ENCODE measurements around the gene REEP1.
"Not testable (repeated sequence)": the region's sequence is repeated elsewhere in the genome, so short reads cannot be mapped to it uniquely, and the experiment has no call there.

REEP1 gene

DNA sequence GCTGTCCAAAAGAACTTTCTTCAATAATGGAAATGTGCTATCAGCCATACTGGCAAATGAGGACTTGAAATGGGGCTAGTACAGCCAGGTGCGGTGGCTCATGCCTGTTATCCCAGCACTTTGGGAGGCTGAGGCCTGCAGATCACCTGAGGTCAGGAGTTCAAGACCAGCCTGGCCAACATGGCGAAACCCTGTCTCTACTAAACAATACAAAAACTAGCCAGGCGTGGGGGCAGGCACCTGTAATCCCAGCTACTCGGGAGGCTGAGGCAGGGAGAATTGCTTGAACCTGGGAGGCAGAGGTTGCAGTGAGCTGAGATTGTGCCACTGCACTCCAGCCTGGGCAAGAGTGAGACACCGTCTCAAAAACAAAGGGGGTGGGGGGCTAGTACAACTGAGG lies 92.6 kb downstream of the REEP1 start:
- DNase-seq (ENCODE audit: low read depth, low spot score): not testable (repeated sequence)

DNA sequence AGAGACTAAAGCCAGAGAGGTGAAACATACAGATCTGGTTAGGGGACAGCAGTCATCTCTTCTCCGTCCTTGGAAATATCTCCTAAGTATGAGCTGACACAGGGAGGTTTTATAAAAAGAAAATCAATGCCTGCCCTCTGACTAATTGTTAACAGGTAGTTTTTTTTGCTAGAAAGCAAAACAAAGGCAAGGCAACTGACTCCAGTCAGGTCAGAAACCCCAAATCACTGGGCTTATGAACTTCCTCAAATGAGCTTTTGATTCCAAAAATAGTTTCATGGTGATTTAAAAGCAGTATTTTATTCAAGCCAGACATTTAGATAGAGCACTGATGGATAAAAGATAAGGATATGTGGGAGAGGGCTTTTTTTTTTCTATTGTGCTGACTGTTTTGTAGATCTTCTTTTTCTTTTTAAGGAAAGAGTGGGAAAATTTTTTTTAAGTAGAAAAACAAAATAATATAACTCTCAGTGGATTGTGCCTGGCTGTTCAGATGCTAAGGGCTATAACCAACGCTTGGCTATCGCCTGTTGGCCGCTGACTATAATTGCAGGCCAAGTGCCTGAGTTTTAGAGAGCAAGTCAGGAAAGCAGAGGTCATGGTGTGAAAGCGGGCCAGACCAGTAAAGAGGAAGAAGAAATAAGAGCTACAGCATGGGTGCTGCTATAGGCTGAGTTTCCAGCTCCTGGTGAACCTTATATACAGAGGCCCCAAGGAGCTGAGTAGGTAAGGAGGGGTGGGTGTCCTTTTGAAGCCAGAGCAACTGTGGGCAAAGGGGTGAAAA lies 93.3 kb downstream of the REEP1 start:
- no peak for DNase-seq (ENCODE audit: low read depth, low spot score)

DNA sequence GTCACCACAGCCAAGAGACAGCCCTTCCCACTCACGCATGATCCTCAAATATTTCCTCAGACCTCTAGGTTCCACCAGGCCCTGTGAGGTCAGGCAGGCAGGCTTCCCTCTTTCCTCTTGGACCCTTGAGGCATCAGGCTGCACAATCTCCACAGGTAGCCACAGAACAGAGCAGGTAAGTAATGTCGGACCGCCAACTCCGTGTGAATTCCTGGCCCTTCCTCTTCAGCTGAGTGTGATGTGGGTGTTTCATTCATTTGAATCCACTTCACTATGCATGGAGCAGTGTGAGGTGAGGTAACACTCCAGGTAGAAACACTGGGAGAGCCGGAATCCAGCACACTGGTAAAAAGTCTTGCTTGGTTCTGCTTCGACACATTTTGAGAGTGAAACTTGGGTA lies 94.2 kb downstream of the REEP1 start:
- DNase-seq (ENCODE audit: low read depth, low spot score): no peak

DNA sequence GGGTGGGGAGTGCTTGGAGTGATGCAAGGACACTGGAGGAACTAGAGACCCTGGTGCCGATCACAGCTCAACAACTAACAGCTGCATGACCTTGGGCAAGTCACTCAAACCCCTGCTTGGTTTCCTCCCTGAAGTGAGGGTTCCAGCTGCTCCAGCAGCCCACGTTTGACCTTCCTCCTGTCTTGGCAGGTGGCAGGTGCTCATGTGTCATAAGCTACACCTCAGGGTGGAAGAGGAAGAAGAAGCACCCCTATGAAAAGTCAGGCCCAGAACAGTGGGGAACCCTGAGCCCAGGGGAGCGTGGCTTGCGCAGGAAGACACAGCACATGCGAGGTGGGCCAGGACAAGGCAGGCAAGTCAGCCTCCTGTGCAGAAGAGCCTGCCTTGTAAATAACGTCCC lies 95.8 kb downstream of the REEP1 start:
- no peak for DNase-seq (ENCODE audit: low read depth, low spot score)

DNA sequence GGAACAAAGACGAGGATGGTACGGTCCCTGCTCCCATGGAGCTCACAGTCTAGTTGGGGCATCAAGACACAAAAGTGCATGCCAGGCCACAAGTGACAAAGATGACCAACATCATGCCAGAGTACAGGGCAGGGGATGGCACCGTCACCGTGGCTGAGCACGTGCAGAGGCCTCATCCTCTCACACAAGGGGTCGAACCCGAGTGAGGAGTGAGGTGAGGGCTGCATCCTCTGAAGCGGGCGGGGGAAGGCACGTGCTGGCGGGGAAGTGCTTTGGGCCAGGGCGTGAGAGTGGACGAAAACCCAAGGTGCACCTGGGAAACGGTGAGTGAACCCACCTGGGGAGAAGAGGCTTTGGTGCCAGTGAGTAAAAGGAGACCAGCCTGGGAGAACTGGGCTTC lies 97.2 kb downstream of the REEP1 start:
- no peak for DNase-seq (ENCODE audit: low read depth, low spot score)

DNA sequence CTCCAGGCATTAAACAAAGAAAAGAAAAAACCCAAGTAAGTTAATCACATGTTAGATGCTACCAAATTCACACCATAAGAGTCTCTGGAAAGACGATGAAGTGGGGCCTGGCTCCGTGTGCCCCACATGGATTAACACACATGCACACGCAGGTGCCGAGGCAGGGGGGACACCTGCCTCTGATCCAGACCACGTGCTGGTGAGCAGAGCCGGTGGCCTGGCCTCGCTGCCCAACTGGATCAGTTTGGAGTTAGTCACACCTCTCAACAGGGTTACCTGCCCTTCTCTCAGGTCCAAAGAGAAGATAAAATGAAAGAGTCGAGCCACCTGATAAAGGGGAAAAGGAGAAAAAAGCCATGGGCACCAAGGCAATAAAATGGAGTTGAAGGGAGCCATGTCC lies 97.7 kb downstream of the REEP1 start:
- DNase-seq (ENCODE audit: low read depth, low spot score): no peak

DNA sequence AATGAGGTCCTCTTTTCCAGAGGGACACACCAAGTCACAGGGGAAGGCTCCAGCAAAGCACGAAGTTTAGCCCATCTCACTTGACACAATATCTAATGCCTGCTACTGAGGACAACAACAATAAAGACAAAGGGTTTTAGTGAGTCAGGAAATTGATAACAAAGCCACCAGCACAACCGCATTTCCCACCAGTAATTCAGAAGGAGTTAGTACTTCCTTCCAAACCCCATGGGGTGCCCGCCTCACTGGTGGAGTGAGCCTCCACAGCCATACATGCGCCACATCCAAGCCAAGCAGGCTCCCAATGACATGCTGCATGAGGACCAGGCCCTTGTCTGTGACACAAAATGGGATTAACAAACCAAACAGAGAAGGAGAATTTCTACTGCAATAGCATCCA lies 98.1 kb downstream of the REEP1 start:
- DNase-seq (ENCODE audit: low read depth, low spot score): no peak

DNA sequence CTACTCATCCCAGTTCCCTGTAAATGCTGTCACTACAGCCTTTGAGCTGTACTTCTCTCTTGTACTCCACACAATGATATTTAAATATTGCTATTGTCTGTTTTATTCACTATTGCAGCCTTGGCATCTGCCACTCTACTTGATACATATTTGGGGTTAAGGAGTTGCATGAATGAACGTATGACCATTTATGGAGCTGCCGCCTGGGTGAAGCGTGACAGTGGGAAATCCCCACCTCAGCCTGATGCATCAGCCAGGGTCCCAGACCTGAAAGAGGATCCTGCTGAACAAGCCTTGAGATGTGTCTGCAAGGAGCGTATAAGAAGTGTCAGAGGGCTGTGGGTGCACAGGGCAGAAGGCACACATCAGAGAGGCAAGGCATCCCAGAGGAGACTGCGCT lies 99.1 kb downstream of the REEP1 start:
- no peak for DNase-seq (ENCODE audit: low read depth, low spot score)

DNA sequence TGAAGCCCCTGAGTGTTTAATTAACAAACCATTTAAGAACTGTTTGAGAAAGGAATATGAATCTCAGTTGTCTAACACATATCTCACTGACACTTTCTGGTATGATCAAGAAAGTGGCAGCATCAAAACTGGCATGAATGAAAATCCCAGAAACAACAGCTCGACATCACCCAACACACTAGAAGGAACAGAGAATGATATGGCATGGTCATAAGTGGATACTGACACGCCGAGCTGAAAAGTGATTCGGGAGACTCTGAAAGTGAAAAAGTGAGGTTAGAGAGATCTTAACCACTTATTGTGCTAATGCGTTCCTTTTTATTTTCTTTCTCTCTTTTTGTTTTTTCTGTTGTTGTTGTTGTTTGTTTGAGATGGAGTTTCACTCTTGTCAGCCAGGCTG lies 100.3 kb downstream of the REEP1 start:
- DNase-seq (ENCODE audit: low read depth, low spot score): no peak

DNA sequence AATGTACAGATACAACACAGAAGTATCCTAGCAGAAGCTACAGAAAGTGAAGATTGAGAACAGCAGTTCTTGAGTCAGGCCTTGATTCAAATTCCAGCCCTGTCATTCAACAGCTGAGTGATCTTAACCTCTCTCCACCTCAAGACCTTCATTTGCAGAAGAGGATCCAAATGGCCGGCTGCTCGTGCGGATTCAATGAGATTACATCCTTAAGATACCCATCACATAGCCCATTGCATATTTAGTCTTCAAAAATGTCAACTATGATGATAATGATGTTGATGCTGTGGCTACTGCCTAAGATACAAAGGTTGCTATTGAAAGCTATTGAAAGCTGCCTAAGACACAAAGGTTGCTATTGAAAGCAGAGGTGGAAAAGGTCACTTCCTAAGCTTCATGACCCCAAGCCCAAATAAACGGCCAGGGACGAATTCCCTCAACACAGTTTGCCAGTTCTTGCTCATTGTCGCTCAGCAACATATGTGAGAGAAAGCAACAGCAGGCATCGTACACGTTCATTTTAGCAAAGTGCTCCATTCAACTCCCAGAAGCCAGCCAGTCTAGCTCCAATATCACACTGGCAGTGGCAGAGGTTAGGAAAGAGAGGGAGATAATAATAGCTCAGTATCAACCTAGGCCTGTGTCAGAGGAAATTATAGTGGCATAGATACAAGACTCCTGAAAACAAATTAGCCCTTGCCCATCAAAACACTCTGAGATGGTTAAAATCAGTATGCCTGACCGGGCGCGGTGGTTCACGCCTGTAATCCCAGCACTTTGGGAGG lies 102.0 kb downstream of the REEP1 start:
- no peak for DNase-seq (ENCODE audit: low read depth, low spot score)

DNA sequence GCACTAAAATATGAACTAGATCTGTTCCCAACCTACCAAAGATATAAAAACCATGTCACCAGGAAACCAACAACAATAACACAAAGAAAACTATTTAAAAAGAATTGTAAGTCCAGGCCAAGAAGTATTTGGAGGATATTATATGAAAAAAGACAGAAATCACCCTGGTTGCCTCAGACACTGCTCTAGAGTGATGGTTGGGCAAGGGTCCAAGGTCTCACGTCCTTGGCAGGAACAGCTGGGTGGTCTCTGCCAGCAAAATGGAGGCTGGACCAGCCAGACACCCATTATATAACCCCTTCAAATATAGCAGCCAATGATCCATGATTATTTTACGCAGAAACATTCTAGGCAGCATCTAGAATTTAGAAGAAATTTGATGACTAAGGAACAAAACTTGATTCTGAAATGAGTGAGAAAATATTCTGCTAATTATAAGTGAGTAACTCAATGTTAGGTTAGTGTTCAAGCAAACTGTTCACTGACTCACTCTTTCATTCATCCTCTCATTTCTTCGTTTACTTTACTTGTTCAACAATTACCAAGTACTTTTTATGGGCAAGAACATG lies 102.8 kb downstream of the REEP1 start:
- DNase-seq (ENCODE audit: low read depth, low spot score): no peak

DNA sequence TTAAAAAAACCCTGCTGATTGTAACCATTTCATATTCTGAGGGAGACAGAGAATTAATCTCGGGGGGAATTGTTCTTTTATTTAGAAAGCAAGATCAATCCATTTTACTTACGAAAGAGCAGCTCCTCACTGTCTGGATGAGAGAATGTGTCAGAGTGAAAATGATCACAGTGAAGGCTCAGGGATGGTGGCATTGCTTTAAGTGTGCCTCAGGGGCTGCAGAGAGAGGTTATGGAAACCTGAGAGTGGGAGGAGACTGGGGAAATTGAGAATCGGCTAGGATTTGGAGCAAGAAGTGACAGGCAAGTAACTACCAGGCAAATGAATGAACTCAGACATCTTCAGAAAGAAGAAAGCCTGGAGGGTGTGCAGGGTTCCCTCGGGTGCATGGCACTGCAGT lies 104.0 kb downstream of the REEP1 start:
- peak; percentile 37 for DNase-seq (ENCODE audit: low read depth, low spot score)

DNA sequence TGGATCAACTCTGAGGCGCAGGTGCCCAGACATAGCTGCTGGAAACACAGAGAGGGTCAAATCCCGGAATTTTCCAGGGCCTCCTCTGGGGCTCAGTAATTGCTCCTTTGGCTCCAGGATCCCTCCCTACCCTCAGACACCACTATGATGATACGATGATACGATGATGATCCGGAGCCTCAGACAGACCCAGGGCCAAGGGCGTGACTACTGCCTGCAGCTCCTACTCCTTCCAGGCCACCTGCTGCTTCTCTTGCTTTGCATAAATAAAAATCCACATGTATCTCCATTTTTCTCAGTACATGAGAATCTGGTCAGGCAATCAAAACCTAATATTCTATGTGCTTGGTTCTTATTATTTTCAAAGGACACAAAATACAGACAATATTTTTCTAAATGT lies 104.5 kb downstream of the REEP1 start:
- DNase-seq (ENCODE audit: low read depth, low spot score): no peak

DNA sequence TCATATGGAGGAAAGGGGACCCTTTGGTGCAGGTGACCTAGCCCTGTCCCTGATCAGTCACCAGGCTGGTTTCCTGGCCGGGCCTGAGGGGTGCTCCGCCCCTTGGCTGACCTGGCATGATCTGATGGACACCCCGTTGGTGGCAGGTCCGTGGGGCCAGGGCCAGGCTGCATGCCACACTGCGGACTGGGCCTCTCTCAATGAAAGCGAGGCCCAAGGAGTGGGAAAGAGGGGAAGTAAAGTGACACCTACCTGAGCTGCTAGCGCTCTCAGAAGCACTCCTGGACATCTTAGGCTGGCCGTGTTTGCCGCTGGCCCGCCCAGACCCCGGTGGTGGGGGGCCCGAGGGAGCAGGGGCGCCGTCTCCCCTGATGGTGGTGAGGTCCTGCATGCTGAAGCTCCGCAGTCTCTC lies 105.0 kb downstream of the REEP1 start:
- no peak for DNase-seq (ENCODE audit: low read depth, low spot score)

DNA sequence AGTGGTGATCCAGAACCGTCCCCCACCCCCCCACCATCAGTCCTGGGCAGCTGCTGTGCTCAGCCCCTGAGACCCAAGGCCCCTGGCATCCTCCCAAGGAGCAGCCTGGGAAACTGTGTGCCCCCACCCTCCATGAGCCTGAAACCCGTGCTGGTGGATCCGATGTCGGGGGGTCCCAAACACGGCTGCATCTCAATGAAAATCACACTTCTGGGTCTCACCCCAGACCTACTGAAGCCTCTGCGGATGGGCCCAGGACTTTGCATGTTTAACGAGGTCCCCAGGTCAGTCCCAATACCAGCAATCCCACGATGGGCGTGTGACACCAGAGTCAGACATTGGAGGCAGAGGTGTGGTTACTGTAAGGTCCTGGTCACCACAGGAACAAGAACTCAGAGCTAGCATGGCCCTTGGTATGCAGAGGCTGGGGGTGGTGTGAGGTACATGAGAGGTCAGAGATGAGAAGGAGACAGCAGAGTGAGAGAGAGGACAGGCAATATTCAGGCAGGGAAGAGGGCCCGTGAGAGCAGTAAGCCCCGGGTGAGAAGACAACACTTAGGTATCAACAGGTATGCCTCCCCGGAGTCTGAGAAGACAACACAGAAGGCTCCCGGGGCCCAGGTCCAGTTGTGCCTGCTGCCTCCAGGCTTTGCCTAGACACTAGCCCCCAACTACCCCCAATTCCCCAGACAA lies 105.6 kb downstream of the REEP1 start:
- no peak for DNase-seq (ENCODE audit: low read depth, low spot score)

DNA sequence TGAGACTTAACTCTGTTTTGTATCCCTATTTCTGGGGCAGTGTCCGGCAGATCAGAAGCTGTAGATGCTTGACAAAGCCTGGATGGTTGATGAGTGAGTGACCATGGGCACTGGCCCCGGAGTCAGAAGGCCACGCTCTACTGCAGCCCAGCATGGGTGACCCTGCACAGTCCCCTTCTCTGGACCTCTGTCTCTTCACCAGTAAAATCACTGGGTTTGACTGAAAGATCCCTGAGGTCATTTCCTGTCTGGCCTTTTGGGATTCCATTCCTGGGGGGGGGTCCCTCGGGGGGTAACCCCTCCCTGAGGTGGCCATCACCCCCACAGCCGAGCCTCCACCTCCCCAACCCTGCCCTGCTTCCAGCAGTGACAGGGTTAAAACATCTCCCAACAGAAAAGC lies 106.5 kb downstream of the REEP1 start:
- no peak for DNase-seq (ENCODE audit: low read depth, low spot score)

DNA sequence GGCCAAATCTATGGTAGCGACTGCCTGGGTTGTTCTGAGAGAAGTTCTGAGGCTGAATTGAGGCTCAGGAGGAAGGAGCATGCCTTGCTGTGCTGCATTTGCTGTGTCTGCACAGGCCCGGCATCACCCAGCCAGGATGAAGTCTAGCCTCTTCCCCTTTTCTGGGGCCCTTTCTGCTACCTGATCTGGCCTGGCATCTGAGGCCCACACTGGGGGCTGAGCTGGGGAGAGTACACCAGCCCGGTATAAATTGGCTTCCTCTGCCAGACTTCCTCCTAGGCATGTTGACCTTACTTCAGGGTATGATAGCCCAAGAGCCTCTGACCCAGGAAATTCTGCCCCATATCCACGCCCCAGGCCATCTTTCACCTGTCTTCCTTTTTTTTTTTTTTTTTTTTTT lies 108.2 kb downstream of the REEP1 start:
- no peak for DNase-seq (ENCODE audit: low read depth, low spot score)

DNA sequence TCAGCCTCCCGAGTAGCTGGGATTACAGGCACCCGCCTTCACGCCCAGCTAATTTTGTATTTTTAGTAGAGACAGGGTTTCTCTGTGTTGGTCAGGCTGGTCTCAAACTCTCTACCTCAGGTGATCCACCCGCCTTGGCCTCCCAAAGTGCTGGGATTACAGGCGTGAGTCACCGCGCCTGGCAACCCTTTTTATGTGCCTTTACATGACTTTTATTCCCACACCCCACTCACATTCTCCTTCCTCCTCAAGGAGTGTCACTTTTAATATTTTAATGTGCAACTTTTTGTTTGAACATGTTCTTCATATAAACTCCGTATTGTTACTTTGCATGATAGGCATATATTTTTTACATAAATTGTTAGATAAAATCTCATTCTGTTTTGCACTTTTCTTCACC lies 108.9 kb downstream of the REEP1 start:
- DNase-seq (ENCODE audit: low read depth, low spot score): not testable (repeated sequence)

DNA sequence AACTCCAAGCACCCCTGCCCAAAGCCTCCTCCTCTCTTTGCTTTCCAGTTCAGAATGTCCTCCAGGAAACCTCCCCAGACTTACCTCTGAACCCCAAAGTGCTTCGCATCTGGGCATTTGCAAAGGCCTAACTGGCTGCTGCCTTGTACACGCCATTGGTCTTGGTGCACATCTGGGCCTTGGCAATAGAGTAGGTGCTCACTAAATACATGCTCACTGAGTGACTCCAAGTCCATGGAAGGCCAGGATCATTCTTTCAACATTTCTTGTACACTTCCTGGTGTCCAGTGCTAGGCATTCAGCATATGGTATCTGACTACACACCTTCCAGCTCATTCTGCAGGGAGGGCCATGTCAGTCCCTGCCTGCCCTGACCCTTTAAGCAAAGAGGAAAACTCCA lies 109.7 kb downstream of the REEP1 start:
- DNase-seq (ENCODE audit: low read depth, low spot score): no peak

DNA sequence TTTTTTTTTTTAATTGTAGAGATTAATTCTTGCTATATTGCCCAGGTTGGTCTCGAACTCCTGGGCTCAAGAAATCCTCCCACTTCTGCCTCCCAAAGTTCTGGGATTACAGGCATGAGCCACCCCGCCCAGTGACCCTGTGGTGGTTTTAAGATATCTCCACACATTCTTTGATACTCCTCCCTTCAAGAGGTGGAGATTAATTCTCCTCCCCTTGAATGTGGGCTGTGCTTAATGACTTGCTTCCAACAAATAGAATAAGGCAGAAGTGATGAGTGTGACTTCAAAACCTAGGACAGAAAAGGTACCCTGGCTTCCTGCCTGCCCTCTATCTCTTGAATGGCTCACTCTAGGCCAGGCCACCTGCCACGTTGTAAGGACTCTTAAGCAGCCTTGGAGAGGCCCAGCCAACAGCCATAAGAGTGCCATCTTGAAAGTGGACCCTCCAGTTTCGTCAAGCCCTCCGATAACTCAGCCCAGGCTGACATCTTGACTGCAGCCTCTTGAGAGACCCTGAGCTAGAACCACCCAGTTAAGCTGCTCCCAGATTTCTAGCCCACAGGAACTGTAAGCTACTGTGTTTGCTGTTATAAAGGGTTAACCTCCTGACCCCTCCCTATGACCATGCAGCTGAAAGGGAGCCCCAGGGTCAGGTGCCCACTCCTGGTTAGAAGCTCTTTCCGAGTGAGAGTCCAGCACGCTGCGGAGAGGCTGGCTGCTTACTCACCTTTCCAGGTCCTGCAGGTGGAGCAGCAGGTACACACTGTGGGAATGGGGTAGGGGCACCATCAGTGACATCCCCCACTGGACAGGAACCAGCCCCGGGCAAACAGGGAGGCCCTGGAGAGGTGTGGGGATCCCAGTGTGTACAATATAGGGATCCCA lies 110.5 kb downstream of the REEP1 start:
- DNase-seq (ENCODE audit: low read depth, low spot score): no peak

DNA sequence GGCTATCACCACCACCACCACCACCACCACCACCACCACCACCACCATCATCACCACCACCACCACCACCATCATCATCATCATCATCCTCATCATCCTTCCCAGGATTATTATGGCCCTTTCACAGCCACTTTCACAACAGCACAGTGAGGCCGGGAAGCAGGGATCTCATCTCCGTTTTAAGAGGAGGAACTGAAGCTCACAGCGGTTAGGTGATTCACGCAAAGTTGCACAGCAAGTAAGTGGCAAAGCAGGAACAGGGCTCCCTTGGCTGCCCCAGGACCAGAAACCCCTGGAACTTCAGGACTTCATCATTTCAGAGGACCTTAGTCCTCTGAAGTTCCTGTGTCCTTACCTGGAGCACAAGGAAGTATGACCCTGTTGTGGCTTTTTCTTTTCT lies 111.4 kb downstream of the REEP1 start:
- no peak for DNase-seq (ENCODE audit: low read depth, low spot score)

Data from ELF-1 (cell line).